SK-N-MC (cell line): ENCODE results near the gene ABHD16B.

Source experiments
- EZH2 ChIP-seq: fragments of 200-600 bp; sonication (generic); IDR thresholded peaks from one replicate; pipeline ENCODE4 v1.6.1; 2017; ENCODE audit warnings: antibody characterized with exemption
- FOXP2 ChIP-seq: optimal IDR thresholded peaks from 2 replicates; pipeline ENCODE3; 2011; ENCODE audit warnings: mild to moderate bottlenecking, moderate library complexity; ENCODE audit not compliant: insufficient read depth; ENCODE audit errors: extremely low read length, control extremely low read depth
- POLR2AphosphoS5 ChIP-seq: IDR thresholded peaks from 2 replicates; pipeline ENCODE4 v1.6.1; 2012; ENCODE audit warnings: mild to moderate bottlenecking, low read depth, low read length, borderline replicate concordance

DNA sequence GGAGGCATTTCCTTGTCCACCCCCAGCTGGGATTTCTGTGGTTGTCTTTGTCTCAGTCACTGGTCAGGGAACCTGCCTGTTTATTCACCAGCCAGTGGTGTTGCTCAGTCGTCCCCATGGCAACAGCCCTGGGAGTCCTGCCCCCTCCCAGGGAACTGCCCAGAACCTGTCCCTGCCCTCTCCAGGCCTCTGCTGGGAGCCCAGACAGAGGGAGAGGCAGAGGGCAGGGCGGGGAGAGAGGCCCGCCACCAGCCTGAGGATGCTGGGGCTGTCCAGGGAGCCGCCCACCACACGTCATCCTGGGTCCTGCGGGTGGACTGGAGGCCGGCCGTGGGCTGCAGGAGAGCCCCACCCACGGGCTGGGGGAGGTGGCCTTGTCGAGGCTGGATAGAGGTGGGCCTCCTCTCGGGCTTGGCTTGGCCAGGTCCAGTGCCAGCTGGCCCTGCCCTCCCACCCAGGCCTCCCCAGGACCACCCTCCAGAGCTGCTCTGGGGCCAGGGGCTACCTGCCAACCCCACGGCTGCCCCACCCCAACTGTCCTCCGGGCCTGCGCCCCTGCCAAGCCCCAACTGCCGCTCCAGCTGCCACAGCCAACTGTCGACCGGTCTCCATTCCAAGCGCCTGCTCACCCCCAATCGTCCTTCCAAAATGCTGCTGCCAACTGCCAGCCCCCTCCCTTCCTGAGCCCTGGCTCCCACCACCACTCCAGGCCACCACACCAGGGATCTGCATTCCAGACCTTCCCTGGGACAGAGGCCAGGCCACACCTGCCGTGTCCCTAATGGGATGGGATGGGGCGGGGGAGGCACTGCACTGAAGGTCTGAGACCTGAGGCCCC is 26.1 kb upstream of the ABHD16B start:
- TF ChIP-seq POLR2AphosphoS5 (no peak), FOXP2 (no peak), EZH2 (no peak)
